CD8-positive, alpha-beta memory T cell (primary cell): ENCODE data around the gene ANO9. TPM values are rescaled to one million over a fixed set of nuclear protein-coding genes. Genes with fewer than 3 reads are reported as not detected.
A peak's percentile ranks its signal among the peaks of the same experiment; 100 is the strongest.
"Not testable (repeated sequence)": the region's sequence is repeated elsewhere in the genome, so short reads cannot be mapped to it uniquely, and the experiment has no call there.

ENCODE experiments used
- CTCF ChIA-PET: fragments of 350-600 bp; sonication (Branson Sonifier 250); formaldehyde crosslinking; loops from one replicate; lab custom pipeline; 2021; ENCODE audit warnings: antibody characterized with exemption; lab: Charles Lee
- POLR2A ChIA-PET: fragments of 350-600 bp; sonication (Branson Sonifier 250); formaldehyde crosslinking; loops from one replicate; lab custom pipeline; 2021; ENCODE audit warnings: antibody characterized with exemption; lab: Charles Lee
- DNase-seq, 5 donors: peaks; one replicate each; pipeline versions ENCODE4 v3.0.0 to v3.0.0-alpha.2; 2020 to 2022; ENCODE audit warnings: mixed read lengths in 1 of 5
- H3K27ac ChIP-seq: one replicate; pipeline ENCODE4 v1.7.0; 2013; ENCODE audit warnings: low read depth, mild to moderate bottlenecking, low read length, moderate library complexity
- H3K27me3 ChIP-seq: 2 replicates; pipeline ENCODE4 v1.7.0; 2013; ENCODE audit warnings: low read length, mild to moderate bottlenecking; ENCODE audit not compliant: insufficient read depth, poor library complexity, severe bottlenecking
- H3K36me3 ChIP-seq: 2 replicates; pipeline ENCODE4 v1.7.0; 2013; ENCODE audit warnings: mild to moderate bottlenecking, low read length, moderate library complexity; ENCODE audit not compliant: insufficient read depth
- H3K4me1 ChIP-seq: 2 replicates; pipeline ENCODE4 v1.7.0; 2013; ENCODE audit warnings: mild to moderate bottlenecking, low read length, moderate library complexity; ENCODE audit not compliant: insufficient read depth
- H3K4me3 ChIP-seq: 2 replicates; pipeline ENCODE4 v1.7.0; 2013; ENCODE audit warnings: mild to moderate bottlenecking, low read length
- H3K9me3 ChIP-seq: 2 replicates; pipeline ENCODE4 v1.7.0; 2013; ENCODE audit warnings: mild to moderate bottlenecking, low read length
- H3K27ac Mint-ChIP-seq, 8 donors: one replicate each; pipeline ENCODE4 v1.8.0; 2020 to 2021; ENCODE audit warnings: mixed read lengths in 8 of 8, mild to moderate bottlenecking in 6 of 8, inconsistent platforms in 3 of 8, moderate library complexity in 3 of 8
- H3K27me3 Mint-ChIP-seq, 2 donors: one replicate each; pipeline ENCODE4 v1.8.0; 2020 to 2021; ENCODE audit warnings: mixed read lengths in 2 of 2, mild to moderate bottlenecking in 1 of 2, moderate library complexity in 1 of 2
- H3K36me3 Mint-ChIP-seq, 3 donors: one replicate each; pipeline ENCODE4 v1.8.0; 2020 to 2021; ENCODE audit warnings: mixed read lengths in 3 of 3, inconsistent platforms in 1 of 3, mild to moderate bottlenecking in 1 of 3
- H3K4me1 Mint-ChIP-seq, 3 donors: one replicate each; pipeline ENCODE4 v1.8.0; 2020 to 2021; ENCODE audit warnings: mixed read lengths in 3 of 3, inconsistent platforms in 1 of 3, mild to moderate bottlenecking in 1 of 3
- H3K4me3 Mint-ChIP-seq, 7 donors: one replicate each; pipeline ENCODE4 v1.8.0; 2020 to 2021; ENCODE audit warnings: mixed read lengths in 7 of 7, mild to moderate bottlenecking in 6 of 7, moderate library complexity in 4 of 7, inconsistent platforms in 2 of 7
- H3K9me3 Mint-ChIP-seq, 5 donors: one replicate each; pipeline ENCODE4 v1.8.0; 2020 to 2022; ENCODE audit warnings: mixed read lengths in 5 of 5, mild to moderate bottlenecking in 3 of 5, moderate library complexity in 2 of 5, inconsistent platforms in 1 of 5
- polyA plus RNA-seq: library from polyadenylated mRNA; unstranded; fragments of 300-500 nt; fragmentation: Illumina TruSeq; gene quantifications from one replicate; pipeline ENCODE4 v1.2.3, GENCODE V29; 2021
- total RNA-seq, 2 experiments: library from RNA; stranded (reverse); gene quantifications; one replicate each; pipeline ENCODE4 v1.2.3, GENCODE V29; 2021

ANO9 gene
- total and polyA plus RNA-seq, 3 experiments from 2014 or later, result 12.2 to 26.4 (median 25.3) TPM

- peaks cover 0 to 1% (median 0%) of the 10 kb centered on the region in 5 donors for H3K9me3 Mint-ChIP-seq
- CTCF ChIA-PET, result interaction anchor here (0.9 to 1.6 kb wide), 2 partner anchors 14 to 33 kb away, joined by 3 to 4 read pairs; no protein-coding TSS in a partner anchor
- H3K4me1 ChIP-seq, result peaks cover 1% of the 10 kb centered on the region
- H3K4me1 Mint-ChIP-seq, result peaks cover 12 to 16% (median 12%) of the 10 kb centered on the region in 3 donors
- H3K36me3 ChIP-seq, result no peaks in the 10 kb centered on the region
- H3K27ac Mint-ChIP-seq, result no peak overlapping the region
- H3K27me3 Mint-ChIP-seq, result peaks cover 0 to 2% of the 10 kb centered on the region in 2 donors
- no peak for DNase-seq
- H3K9me3 ChIP-seq, result no peaks in the 10 kb centered on the region
- H3K4me3 Mint-ChIP-seq, result no peak overlapping the region
- H3K4me3 ChIP-seq, result no peak overlapping the region
- peaks cover 0 to under 1% (median 0%) of the 10 kb centered on the region in 3 donors for H3K36me3 Mint-ChIP-seq
- POLR2A ChIA-PET, result no interaction called here
- H3K27me3 ChIP-seq, result no peaks in the 10 kb centered on the region
- no peak overlapping the region for H3K27ac ChIP-seq
These were observed 49.6 kb downstream of the ANO9 start for GRCh38 chr11:392102-392777.

DNA sequence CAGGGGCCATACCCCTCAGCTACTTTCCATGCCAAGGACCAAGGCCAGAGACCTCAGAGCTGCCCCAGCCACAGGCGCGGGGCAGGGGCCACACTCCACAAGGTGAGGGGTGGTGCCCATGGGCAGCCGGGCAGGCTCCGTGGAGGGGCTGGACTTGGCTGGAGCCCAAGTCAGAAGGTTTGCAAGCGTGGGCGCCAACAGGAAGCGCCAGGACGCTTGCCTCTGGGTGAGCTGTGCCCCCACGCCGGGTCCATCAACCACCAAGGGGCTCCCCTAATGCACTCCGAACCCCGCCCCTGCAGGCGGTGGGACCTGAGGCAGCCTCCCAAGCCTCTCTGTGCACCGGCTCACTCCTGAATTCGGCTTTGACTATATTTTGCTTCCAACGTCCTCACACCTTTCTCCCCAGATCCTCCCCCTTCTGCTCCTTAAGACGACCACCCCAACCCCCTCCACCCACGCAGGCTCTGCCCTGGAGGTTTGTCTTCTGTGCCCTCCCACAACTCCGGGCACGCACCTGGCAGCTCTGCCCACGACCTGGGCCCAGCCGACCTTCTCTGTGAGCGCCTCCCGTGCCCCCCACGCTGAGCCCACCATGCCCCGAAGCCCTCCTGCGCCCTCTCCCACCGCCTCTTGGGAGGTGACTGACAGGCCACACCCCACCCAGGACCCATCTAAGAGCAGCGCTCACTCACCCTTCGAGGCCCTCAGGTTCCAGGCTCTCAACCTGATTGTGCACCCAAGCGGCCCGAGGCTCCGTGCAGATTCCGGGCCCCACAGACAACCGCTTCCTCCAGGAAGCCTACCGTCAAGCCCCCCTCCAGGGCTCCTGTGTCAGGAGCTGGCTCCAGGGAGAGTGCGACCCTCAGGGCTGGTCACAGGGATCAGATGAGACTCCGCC, 50.4 kb downstream of the ANO9 start:
- ChIA-PET CTCF (no interaction called here), POLR2A (no interaction called here)
- H3K27me3 ChIP-seq, result no peaks in the 10 kb centered on the region

DNA sequence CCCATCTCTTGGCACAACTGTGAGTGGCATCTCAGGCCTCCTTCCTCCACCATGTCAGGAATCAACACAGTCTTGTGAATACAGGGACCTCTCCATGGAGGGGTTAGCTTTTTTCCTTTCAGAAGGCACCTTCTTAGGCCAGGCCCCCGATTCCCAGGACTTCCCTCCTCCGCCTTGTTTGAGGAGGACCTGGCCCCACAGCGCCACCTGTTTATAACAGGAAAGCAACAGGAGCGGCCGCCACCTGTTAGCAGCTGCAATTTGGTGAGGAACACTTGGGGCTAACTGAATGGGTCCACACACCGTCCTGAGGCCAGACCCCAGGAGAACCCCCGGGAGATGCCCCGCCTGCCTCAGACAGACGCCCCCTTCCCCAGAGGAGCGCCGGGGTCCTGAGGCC, 51.6 kb downstream of the ANO9 start:
- peaks cover 0 to 7% (median 2%) of the 10 kb centered on the region in 5 donors for H3K9me3 Mint-ChIP-seq
- no peaks in the 10 kb centered on the region for H3K27me3 ChIP-seq
- CTCF ChIA-PET, result no interaction called here

More for the DNA sequence above, 50.4 kb downstream of the ANO9 start:
- peaks cover 0 to 2% of the 10 kb centered on the region in 2 donors for H3K27me3 Mint-ChIP-seq
- peaks cover 17 to 19% (median 18%) of the 10 kb centered on the region in 3 donors for H3K4me1 Mint-ChIP-seq
- no peak for DNase-seq
- no peaks in the 10 kb centered on the region for H3K36me3 ChIP-seq
- no peak overlapping the region for H3K4me3 Mint-ChIP-seq
- no peak overlapping the region for H3K27ac Mint-ChIP-seq
- H3K27ac ChIP-seq, result no peak overlapping the region
- H3K36me3 Mint-ChIP-seq, result peaks cover 0 to 3% (median 0%) of the 10 kb centered on the region in 3 donors
- H3K9me3 ChIP-seq, result no peaks in the 10 kb centered on the region
- no peak overlapping the region for H3K4me3 ChIP-seq
- peaks cover 0 to 7% (median 2%) of the 10 kb centered on the region in 5 donors for H3K9me3 Mint-ChIP-seq
- H3K4me1 ChIP-seq, result peaks cover 9% of the 10 kb centered on the region

DNA sequence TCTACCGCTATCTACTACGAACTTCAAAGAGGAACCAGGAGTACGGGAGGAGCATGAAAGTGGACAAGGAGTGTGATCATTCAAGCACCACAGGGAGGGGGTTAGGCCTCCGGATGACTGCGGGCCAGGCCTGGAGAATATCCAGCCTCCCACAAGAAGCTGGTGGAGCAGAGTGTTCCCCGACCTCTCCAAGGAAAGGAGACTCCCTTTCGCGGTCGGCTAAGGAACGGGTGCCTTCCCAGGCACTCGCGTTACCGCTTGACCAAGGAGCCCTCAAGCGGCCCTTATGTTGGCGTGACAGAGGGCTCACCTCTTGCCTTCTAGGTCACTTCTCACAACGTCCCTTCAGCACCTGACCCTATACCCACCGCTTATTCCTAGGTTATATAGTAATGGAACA, 52.4 kb downstream of the ANO9 start:
- DNase-seq, H3K27ac ChIP-seq, H3K27me3 Mint-ChIP-seq, H3K4me1 ChIP-seq, H3K36me3 ChIP-seq, H3K9me3 ChIP-seq, H3K27ac Mint-ChIP-seq, H3K4me3 ChIP-seq, H3K9me3 Mint-ChIP-seq, H3K36me3 Mint-ChIP-seq, CTCF ChIA-PET, H3K4me3 Mint-ChIP-seq, H3K27me3 ChIP-seq: not testable (repeated sequence)
- H3K4me1 Mint-ChIP-seq, result peaks cover 13 to 19% (median 18%) of the 10 kb centered on the region in 3 donors
- POLR2A ChIA-PET, result interaction anchor here (0.6 kb wide), 1 partner anchor 40 kb away, joined by 4 read pairs; no protein-coding TSS in a partner anchor

More for the DNA sequence above, 51.6 kb downstream of the ANO9 start:
- no peaks in the 10 kb centered on the region for H3K9me3 ChIP-seq
- Mint-ChIP-seq H3K27ac (no peak overlapping the region), H3K36me3 (peaks cover 0 to 3% (median 0%) of the 10 kb centered on the region in 3 donors), H3K27me3 (peaks cover 0 to 2% of the 10 kb centered on the region in 2 donors), H3K4me3 (no peak overlapping the region), H3K4me1 (peaks cover 13 to 19% (median 18%) of the 10 kb centered on the region in 3 donors)
- H3K4me1 ChIP-seq, result peaks cover 9% of the 10 kb centered on the region
- POLR2A ChIA-PET, result no interaction called here
- H3K4me3 ChIP-seq, result no peak overlapping the region
- H3K36me3 ChIP-seq, result no peaks in the 10 kb centered on the region
- H3K27ac ChIP-seq, result no peak overlapping the region
- no peak for DNase-seq

DNA sequence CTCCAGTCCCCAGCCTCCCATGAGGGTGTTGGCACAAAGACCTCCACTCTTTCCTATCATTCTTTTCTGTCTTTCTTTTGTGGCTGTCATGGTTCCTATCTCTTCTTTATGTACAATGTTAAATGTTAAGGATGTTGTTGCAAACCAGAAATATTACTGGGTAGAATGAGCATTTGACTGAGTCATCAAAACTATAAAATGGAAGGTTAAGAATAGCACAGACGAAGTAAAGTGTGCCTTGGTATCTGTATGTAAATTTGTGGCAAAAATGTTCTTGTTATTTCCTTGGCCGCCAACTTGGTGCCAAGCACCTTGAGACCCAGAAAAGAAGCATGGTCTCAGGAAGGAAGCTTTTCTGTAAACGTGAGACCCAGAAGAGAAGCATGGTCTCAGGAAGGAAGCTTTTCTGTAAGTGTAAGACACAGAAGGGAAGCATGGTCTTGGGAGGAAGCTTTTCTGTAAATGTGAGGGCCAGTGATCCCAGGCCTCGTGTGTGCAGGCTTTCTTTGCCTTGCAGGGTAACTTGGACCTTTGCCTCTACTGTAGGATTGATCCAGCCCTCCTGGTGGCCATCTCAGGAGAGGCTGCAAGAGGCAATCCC, 54.5 kb downstream of the ANO9 start:
- ChIA-PET POLR2A (no interaction called here), CTCF (interaction anchor here (0.9 to 1.3 kb wide), 3 partner anchors 10 to 137 kb away, joined by 3 to 5 read pairs (median 4); no protein-coding TSS in a partner anchor)
- no peaks in the 10 kb centered on the region for H3K9me3 ChIP-seq
- peaks cover 9% of the 10 kb centered on the region for H3K4me1 ChIP-seq
- Mint-ChIP-seq H3K36me3 (peaks cover 0 to 3% (median 0%) of the 10 kb centered on the region in 3 donors), H3K4me1 (peaks cover 13 to 20% (median 19%) of the 10 kb centered on the region in 3 donors), H3K9me3 (peaks cover 0 to 7% (median 2%) of the 10 kb centered on the region in 5 donors), H3K27me3 (peaks cover 2 to 5% of the 10 kb centered on the region in 2 donors), H3K27ac (peak overlapping the region; percentile 2 to 90 (median 86)), H3K4me3 (peak overlapping the region in 3 of 7 donors; percentile 38 to 57 (median 47))
- H3K27me3 ChIP-seq, result no peaks in the 10 kb centered on the region
- no peak overlapping the region for H3K4me3 ChIP-seq
- no peaks in the 10 kb centered on the region for H3K36me3 ChIP-seq
- no peak overlapping the region for H3K27ac ChIP-seq
- DNase-seq, result peak in 1 of 5 donors; percentile 21

- Mint-ChIP-seq H3K27me3 (peaks cover 4 to 9% of the 10 kb centered on the region in 2 donors), H3K36me3 (peaks cover 0 to 3% (median 0%) of the 10 kb centered on the region in 3 donors), H3K27ac (peak overlapping the region in 4 of 8 donors; percentile 36 to 87 (median 52)), H3K4me1 (peaks cover 17 to 23% (median 19%) of the 10 kb centered on the region in 3 donors), H3K4me3 (peak overlapping the region in 1 of 7 donors; percentile 57), H3K9me3 (peaks cover 0 to 7% (median 2%) of the 10 kb centered on the region in 5 donors)
- H3K9me3 ChIP-seq, result no peaks in the 10 kb centered on the region
- DNase-seq, result no peak
- POLR2A ChIA-PET, result no interaction called here
- H3K36me3 ChIP-seq, result no peaks in the 10 kb centered on the region
- no peak overlapping the region for H3K4me3 ChIP-seq
- H3K27me3 ChIP-seq, result no peaks in the 10 kb centered on the region
- CTCF ChIA-PET, result no interaction called here
- peaks cover 9% of the 10 kb centered on the region for H3K4me1 ChIP-seq
- H3K27ac ChIP-seq, result no peak overlapping the region
These were observed 55.3 kb downstream of the ANO9 start for GRCh38 chr11:386483-386882.

DNA sequence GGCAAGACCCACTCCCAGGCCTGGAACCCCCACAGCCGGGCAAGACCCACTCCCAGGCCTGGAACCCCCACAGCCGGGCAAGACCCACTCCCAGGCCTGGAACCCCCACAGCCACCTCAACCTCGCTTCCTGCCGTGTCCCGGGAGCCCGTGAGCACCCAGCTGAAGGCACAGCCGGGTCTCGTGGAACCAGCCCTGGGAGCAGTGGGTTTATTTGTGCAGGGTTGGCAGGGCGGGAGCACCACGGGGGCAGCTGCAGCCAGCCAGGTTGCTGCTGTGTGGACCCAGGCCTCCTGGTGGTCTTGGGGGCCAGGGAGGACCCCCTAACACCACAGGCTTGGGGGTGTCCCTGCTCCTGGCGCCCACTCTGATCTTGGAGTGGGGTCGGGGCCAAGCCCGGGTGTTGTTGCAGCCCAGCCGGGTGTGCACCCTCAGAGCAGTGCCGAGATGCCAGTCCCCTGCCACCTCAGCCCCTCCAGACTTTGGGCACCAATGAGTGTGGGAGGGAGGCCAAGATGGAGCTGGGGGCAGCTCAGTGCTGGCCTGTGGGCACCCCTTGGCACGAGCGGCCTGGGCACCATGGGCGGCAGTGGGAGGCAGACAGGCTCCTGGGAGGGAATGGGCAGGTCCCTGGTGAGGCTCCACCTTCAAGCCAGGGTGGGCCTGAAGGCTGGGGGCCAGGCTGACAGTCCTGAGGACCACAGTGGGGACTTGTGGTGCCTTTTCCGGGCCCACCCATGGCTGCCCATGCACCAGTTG, 56.0 kb downstream of the ANO9 start:
- Mint-ChIP-seq H3K4me1 (peaks cover 17 to 23% (median 19%) of the 10 kb centered on the region in 3 donors), H3K9me3 (peaks cover 0 to 7% (median 2%) of the 10 kb centered on the region in 5 donors), H3K27me3 (peaks cover 4 to 9% of the 10 kb centered on the region in 2 donors), H3K4me3 (no peak overlapping the region), H3K36me3 (peaks cover 0 to 3% (median 0%) of the 10 kb centered on the region in 3 donors), H3K27ac (peak overlapping the region in 1 of 8 donors; percentile 76)
- peaks cover 9% of the 10 kb centered on the region for H3K4me1 ChIP-seq
- no peak for DNase-seq
- no peaks in the 10 kb centered on the region for H3K36me3 ChIP-seq
- CTCF ChIA-PET, result no interaction called here
- POLR2A ChIA-PET, result no interaction called here
- H3K27me3 ChIP-seq, result no peaks in the 10 kb centered on the region
- no peak overlapping the region for H3K27ac ChIP-seq
- H3K9me3 ChIP-seq, result no peaks in the 10 kb centered on the region
- no peak overlapping the region for H3K4me3 ChIP-seq
